ENCODE results near the gene LRRC2.
"Not testable (repeated sequence)": the region's sequence is repeated elsewhere in the genome, so short reads cannot be mapped to it uniquely, and the experiment has no call there.

The LRRC2 gene

GRCh38 chr3:46495901-46496456 lies 70.1 kb downstream of the LRRC2 start:
- DNase-seq: no peak

GRCh38 chr3:46494491-46494890 lies 71.6 kb downstream of the LRRC2 start:
- DNase-seq: not testable (repeated sequence)

- no peak for DNase-seq
These were observed 73.1 kb downstream of the LRRC2 start for GRCh38 chr3:46492890-46493547.

- no peak for DNase-seq
These were observed 74.7 kb downstream of the LRRC2 start for GRCh38 chr3:46491089-46492070.

- DNase-seq: no peak
These were observed 75.6 kb downstream of the LRRC2 start for GRCh38 chr3:46490338-46491084.

- no peak for DNase-seq
These were observed 76.2 kb downstream of the LRRC2 start for GRCh38 chr3:46489875-46490274.

GRCh38 chr3:46489381-46489780 lies 76.7 kb downstream of the LRRC2 start:
- DNase-seq: no peak

GRCh38 chr3:46488735-46489361 lies 77.3 kb downstream of the LRRC2 start:
- DNase-seq: peak; percentile 70 to 93 (median 82)

GRCh38 chr3:46485779-46486175 lies 80.3 kb downstream of the LRRC2 start:
- DNase-seq: no peak

- no peak for DNase-seq
These were observed 81.0 kb downstream of the LRRC2 start for GRCh38 chr3:46484911-46485778.

GRCh38 chr3:46484388-46484787 lies 81.7 kb downstream of the LRRC2 start:
- no peak for DNase-seq

GRCh38 chr3:46483825-46484224 lies 82.3 kb downstream of the LRRC2 start:
- DNase-seq: no peak

- DNase-seq: no peak
These were observed 83.3 kb downstream of the LRRC2 start for GRCh38 chr3:46482632-46483350.

- no peak for DNase-seq
These were observed 84.5 kb downstream of the LRRC2 start for GRCh38 chr3:46481636-46482035.

- no peak for DNase-seq
These were observed 85.5 kb downstream of the LRRC2 start for GRCh38 chr3:46480491-46481195.

- DNase-seq: no peak
These were observed 86.4 kb downstream of the LRRC2 start for GRCh38 chr3:46479696-46480095.

- no peak for DNase-seq
These were observed 87.1 kb downstream of the LRRC2 start for GRCh38 chr3:46479021-46479420.

- no peak for DNase-seq
These were observed 87.8 kb downstream of the LRRC2 start for GRCh38 chr3:46478341-46478740.

GRCh38 chr3:46477756-46478155 lies 88.3 kb downstream of the LRRC2 start:
- DNase-seq: no peak

- DNase-seq: no peak
These were observed 89.0 kb downstream of the LRRC2 start for GRCh38 chr3:46477145-46477544.

Data from activated naive CD4-positive, alpha-beta T cell (primary cell).